CD4-positive, alpha-beta T cell treated with Interleukin-6 at 100 ng/mL for 8 hours (primary cell): ENCODE results near the gene UMODL1.
A peak's percentile ranks its signal among the peaks of the same experiment; 100 is the strongest.
"Not testable (repeated sequence)": the region's sequence is repeated elsewhere in the genome, so short reads cannot be mapped to it uniquely, and the experiment has no call there.

ENCODE experiments used
- DNase-seq: peaks from one replicate; pipeline ENCODE4 v3.0.0-alpha.2; 2020; ENCODE audit warnings: mixed read lengths, low spot score

Gene UMODL1

DNA sequence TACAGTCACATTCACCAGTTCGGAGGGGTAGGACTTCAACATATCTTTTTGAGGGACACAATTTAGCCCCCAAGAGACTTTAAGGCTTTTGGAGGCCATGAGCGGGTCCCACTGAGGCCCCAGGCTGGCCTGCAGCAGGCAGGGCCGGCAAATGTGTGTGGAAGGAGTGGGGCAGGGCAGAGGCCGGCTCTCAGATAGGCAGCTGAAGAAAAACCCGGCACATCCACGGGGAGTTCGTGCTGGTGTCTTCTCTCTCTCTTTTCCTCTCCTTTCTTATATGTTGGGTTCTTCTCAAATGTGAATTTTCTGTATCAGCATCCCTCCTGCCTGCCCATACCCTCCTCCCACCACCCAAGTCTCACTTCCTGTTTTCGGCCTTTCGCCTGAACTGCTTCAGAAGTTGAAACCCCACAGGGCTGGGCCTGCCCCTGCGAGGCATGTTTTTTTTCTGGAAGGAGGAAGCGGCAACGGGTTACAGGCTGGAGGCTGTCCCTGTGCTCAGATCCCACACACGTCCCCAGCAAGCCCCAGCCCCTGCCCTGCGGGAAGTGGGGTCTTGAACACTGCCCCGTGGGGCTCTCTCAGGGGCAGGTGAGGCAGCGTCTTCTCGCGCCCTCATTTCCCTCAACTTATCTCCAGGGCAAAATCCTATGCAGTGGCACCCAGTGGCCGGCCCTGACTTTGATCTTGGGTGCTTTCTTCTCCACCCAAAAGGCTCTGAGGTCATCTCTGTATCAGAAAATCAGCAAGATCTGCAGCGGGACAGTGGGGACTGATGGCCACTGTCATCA, 9.7 kb upstream of the UMODL1 start:
- peak; percentile 44 for DNase-seq

DNA sequence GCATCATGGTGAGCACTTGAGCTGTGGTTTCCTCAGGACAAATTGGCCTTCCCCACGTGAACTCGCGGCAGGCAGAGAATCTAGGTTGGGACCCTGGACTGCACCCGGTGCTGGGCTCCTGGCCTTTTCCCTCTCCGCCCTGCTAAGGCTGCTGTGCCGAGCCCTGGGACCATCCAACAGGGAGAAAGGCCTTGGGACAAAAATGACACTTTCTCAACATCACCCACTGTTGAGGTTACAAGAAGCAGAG, 9.2 kb upstream of the UMODL1 start:
- DNase-seq = no peak

DNA sequence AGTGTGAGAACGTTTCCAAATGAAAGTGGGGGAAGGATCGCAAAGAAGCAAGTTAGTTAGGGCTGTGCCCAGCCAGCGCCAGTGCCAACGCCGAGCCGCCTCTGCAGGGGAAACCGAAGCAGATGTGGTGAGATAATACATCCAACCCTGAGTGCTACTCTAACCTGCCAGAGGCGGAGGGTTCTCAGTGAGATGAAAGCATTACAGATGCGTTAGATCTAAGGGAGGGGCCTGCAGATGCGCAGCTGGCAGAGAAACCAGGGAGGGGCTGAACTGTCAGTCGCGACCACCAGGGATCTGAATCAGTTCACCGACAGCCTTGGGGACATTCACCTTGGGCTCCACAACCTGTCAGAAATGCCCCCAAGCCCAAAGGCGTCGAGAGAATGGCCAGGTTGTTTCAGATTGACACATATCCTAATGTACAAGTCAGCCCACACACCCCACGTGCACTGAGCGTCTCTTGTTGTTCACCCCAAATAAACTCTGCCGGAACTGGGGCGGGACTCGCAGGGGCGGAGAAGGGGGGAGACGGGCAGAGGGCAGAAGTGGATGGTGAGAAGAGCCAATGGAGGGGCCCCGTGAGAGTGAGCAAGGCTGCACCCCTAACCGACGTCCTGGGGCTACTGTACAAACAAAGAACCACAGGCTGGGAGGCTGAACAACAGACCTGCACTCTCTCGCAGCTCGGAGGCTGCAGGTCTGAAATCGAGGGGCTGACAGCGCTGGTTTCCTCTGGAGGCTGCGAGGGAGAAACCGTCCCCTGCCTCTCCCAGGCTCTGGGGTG, 8.7 kb upstream of the UMODL1 start:
- peak; percentile 93 for DNase-seq

DNA sequence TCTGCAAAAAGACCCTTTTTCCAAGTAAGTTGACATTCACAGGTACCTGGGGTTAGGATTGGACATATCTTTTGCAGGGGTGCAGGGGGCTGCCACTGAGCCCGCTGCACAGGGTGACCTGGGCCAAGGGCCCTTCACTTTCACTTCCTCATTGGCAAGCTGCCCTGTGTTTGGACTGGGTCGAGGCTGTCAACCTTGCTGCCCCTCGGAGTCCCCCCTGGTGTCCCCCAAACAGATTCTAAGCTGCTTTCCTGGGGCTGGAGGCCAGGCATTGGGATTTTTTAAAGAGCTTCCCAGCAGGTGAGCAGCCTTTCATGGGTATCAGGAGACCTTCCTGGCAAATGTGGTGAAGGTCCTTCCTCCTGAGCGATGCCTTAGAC, 7.9 kb upstream of the UMODL1 start:
- DNase-seq = no peak

DNA sequence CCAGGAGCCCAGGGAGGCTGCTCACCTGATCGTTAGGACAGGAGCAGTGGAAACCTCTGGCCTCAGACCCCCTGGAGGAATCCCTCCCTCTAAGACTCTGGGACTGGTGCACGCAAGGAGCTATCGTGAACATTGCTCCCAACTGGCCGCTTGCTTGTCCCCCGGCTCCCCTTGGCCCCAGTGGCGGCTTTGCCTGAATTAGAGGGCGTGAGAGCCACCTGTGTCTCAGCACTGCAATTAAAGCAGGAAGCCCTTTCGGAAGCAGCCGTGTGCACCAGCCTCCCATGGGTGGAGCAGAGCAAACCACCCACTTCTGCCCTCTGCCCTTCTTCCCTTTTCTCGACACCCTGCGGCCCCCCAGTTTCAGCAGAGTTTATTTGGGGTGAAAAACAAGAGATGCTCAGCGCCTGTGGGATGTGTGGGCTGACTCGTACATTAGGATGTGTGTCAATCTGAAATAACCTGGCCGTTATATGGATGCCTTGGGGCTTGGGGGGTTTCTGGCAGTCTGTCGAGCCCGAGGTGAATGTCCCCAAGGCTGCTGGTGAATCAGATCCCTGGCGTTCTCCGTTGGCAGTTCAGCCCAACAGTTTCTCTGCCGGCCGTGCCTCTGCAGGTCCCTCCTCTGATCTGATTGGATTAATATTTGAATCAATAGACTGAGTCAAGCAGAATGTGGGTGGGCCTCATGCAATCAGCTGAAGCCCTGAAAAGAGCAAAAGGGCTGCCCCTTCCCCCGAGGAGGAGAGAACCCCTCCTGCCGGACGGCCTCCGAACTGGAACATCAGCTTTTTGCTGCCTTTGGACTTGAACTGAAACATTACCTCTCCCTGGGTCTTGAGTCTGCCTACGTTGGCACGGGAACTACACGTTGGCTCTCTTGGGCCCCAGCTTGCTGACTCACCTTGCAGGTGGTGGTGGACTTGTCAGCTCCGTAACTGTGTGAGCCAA, 7.3 kb upstream of the UMODL1 start:
- DNase-seq = peak; percentile 62

DNA sequence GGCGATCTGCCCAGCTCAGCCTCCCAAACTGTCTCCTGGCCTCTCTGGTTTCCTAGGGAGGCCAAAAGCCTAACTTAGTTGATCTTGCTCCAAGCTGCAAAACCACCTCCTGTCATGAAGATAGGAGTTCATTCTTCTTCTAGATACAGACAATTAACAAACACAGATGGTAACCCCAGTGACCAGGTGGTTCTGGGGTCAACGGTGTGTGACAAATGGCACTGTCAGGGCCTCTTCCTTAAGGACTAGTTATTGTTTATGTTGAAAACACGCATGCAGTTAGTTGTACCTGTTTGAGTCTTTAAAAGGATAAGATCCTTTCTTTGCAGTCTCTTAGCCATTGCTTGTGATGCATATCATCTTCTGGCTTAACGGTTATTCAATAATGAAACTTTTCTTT, 4.6 kb upstream of the UMODL1 start:
- DNase-seq = no peak

DNA sequence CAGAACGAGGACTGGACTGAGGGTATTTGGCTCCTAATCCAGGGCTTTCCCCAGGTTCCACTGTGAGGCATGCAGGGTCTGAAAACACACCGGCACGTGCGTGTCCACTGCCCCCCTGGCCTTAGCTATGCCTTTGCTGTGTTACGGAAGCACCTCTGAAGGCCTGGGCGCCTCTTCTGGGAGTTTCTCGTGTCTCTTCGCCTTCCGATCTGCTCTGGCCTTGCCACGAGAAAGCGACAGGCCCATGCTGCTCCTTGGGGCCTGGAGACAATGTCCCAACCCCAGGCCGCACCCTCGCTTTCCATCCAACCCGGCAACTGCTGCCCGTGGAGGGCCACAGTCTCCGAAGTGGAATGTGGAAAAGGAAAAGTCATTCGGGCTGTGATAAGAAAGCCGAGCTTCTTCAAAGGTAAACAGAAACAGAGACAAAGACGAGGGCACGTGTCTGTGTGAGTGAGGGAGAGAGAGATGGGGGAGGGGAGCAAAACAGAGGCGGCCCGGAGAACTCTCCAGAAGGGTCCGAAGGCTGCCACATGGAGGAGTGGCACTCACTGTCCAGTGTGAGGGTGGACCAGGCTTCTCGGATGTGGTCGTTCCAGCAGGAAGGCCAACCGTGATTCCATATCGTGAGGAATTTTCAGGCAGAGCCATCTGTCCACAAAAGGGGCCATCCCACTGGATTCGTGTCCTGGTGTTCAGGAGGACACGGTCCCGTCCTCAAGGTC, 3.4 kb upstream of the UMODL1 start:
- DNase-seq = no peak

DNA sequence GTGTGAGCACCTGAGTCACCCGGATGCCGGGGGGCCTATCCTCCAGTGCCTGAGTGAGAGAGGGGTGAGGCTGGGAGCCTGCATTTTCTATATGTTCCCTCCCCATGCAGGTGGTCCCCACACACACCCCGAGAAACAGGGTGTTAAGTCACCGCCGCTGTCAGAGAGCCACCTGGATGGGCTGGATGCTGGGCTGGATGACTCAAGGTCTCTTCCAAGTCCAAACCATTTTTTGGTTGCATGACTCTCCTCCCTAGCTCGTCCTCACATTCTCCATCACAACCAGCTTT, 2.9 kb upstream of the UMODL1 start:
- no peak for DNase-seq

DNA sequence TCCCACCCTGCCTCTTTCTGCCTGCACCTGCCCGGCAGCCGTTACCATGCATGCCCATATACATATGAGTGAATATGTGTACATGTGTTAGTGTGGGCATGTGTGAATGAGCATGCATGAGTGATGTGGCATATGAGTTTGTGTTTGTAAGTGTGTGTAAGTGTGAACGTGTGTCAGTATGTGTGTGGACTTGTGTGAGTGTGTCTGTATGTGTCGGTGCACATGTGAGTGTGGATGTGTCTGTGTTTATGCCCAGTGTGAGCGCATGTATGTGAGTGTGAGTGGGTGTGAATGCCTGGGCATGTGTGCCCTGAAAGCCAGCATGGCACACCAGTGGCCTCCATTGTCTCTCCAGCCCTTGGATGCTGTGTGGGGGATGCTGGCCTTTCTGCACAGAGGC, 2.5 kb upstream of the UMODL1 start:
- no peak for DNase-seq

DNA sequence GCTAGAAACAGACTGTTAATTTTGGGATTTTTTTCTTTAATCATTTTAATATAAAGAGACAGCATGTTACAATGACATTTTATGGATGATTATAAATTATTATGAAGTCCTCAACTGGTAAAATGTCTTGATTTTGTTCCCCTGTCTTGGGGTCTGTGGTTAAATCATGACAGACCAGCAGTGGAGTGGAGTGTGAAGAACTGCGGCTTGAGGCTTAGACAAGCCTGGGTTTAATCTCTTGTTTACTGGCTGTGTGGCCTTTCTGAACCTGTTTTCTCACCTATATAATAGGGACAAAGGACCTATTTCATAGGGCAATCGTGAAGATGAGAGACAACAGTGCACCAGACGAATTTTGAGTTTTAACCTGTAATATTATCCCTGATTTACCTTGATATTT, 1.8 kb upstream of the UMODL1 start:
- no peak for DNase-seq

DNA sequence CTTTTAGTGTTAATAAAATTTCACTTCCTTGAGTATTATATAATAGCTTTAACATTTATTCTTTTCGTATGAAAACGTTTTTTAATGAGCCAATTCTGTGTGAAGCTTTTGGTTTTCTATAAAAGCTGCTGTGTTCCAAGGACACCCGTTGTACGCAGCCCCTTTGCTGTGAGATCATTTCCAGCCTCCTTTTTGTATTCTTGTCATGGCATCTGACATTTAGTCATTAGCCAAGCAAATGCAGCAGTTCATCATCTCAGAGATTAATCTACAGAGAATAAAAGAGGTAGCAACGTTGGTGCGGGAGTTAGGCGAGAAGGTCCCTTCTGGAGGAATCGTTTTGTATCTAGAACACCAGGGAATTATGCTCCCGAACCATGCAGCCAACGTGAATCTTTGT, 1.3 kb upstream of the UMODL1 start:
- no peak for DNase-seq

DNA sequence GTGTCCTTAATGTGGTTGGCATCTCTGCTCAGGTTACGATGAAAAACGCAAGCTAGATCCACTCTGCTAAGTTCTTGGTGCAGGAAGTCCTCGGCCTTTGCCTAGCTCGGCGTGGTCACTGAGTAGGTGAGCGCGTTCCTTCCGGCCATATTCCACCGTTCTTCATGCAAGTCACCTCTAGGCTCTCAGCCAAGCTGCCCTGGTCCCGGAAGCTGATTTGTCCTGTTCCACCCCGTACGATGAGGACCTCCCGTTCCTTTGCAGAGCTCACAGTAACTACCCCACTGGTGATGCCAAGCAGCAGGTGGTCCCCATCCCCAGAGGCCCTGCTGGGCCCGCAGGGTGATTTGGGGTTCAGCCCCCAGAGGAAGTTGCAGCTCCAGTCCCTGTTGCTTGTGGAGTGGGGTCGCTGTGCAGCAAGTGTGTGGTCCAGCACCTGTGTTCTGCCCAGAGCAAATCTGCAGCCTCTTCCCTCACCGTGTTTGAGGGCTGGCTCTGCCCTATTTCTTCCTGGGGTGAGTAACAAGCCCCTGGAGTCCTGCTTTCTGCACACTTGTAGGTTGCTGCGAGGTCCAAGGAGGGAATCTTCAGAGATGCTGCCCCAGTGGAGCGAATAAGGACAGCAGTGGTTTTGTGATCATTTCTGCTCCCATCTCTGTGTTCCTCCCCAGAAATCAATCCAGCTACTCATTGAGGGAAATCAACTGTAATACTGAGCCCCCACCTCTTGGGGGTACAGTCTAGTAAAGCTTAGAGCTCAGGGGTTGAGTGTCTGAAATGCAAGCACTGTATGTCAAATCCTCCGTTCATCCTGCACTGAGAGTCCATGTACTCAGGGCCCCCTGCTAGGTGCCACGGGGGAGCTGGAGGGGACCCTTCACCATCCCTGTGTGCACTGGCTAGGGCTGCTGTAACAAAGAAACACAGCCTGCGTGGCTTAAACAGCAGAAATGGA, 2.3 kb downstream of the UMODL1 start:
- no peak for DNase-seq

DNA sequence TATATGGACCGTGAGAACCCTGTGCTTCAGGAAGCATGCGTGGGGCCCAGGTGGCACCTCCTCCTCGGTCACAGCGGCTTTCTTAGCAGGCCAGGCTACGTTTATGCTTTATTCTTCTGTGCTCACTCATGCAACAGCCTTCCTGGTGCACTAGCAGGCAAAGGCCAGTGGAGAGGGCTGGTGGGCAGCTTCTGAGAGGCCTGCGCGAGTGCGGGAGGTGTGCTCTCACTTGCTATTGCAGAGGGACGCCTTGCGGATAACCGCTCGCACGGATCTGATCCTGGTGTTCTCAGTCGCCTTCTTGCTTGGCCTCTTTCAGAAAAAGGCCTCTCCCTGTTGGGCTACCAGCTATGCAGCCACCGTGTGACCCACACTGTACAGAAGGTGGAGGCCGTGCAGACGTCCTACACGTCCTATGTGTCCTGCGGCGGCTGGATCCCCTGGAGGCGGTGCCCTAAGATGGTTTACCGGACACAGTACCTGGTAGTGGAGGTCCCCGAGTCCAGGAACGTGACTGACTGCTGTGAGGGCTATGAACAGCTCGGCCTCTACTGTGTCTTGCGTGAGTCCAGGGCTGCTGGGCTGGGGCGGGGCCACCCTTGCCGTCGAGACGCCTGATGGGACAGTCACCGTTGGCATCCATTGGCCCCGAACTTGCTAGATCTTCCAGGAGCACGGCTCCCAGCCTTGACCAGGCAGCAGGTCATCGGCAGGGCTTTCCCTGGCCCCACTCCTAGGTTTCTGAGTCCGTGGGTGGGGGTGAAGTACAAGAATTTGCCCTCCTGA, 4.8 kb downstream of the UMODL1 start:
- DNase-seq = no peak

DNA sequence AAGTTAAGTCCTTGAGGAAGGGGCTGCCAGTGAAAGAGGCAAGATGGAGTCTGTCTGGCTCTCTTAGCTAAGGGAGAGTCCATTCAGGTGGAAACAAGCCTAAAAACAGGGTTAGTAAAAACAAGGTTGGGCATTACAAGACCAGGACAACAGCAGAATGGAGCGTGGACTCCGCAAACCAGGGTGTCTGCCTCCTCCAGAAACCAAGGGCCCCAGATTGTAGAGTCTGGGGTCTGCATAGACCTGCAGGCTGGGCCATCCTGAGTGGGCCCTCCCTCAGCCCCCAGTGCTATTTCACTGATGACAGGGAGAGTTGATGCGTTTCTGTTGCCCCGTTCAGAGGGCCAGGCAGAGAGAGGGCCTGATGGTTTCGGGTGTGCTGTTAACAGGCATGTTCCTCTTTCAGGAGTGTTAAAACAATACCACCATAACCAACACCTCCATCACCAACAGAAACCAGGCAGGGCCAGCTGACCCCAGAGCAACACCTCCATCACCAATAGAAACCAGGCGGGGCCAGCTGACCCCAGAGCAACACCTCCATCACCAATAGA, 6.6 kb downstream of the UMODL1 start:
- DNase-seq = not testable (repeated sequence)

DNA sequence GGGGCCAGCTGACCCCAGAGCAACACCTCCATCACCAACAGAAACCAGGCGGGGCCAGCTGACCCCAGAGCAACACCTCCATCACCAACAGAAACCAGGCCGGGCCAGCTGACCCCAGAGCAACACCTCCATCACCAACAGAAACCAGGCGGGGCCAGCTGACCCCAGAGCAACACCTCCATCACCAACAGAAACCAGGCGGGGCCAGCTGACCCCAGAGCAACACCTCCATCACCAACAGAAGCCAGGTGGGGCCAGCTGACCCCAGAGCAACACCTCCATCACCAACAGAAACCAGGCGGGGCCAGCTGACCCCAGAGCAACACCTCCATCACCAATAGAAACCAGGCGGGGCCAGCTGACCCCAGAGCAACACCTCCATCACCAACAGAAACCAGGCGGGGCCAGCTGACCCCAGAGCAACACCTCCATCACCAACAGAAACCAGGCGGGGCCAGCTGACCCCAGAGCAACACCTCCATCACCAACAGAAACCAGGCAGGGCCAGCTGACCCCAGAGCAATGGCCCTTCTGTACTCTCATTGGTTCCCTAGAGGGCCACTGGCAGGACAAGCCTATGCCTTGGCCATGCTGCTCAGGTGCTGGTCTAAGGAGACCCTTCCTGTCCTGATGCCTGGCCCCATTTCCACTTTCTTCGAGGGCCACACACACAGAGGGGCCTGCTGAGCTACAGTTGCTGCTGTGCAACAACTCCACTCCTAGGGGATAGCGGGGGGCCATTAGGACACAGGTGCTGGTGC, 7.3 kb downstream of the UMODL1 start:
- DNase-seq = not testable (repeated sequence)

DNA sequence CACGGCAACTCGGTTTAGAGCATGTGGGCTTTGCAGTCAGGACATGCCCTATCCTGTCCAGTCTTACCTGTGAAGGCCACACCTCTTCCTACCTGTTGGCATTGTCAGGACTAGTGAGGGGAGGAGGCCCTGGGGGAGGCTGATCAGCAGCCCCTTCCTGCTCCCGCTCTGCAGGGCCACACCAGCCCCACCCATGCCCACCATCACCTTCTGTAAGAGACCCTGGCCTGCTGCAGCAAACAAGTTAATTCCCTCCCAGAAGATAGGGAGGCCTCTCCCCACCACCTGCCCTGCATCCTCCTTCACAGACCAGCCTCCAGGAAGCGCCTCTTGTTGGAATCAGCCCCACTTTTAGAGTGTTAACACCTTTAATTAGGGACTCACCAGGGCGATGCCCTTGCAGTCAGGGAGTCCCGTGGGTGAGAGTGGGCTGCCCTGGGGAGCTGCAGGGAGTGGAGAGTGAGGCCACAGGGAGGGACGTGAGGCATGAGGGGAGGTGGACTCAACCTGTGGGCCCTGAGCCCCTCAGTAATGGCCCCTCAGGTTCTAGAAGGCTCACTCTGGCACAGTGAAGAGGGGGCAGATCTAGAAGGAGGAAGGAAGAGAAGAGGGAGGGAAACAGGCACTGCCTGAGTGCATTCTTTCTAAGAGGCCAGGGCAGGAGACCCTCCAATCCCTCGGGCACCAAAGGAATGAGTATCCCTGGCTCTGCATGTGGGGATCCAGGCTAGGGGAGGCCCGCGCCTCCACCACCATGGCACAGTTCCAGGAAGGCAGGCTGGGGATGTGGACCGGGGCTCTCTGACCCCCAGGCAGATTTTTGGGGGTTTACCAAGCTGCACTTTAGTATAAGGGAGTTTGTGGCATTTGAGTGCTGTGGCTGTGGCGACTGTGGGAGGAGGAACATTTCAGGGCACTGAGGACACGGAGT, 8.2 kb downstream of the UMODL1 start:
- no peak for DNase-seq

DNA sequence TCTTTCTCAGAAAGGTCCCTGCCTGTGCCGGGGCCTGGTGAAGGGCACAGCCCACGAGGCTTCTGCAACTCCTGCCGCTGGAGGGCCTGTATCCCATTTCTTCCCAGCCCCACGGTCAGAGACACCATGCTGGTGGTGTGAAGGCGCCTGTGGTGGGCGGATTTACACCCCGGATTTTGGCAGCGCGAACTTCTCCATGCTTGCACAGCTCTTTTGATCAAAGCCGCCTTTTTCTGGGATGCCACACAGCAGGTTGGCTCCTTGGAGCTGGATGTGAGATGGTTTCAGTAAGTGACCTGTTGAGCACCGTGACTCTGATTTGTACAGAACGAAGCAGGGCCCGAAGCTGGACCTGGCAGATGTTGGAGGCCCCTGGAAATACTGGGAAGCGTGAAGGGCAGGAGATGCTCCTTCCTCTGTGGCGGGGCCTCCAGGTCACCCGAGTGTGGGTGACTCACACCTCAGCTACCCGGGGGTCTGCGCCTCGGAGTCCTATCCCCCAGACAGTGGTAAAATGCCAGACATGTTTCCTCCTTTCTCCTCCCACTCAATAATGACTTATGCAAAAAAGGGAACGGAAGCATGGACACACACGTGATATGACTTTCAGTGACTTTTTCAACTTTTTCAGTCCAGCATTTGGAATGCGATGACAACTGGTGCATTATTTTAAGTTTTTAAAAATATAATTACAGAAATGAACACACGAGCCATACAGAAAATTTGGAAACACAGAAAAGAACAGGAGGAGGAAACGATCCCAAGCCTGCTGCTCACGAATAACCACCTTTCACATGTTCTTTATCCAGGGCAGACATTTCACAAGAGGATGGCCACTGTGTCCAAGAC, 9.0 kb downstream of the UMODL1 start:
- no peak for DNase-seq
